A549 (cell line): ENCODE measurements around the gene CDC42. TPM values are rescaled to one million over a fixed set of nuclear protein-coding genes. Genes with fewer than 3 reads are reported as not detected.

ENCODE experiments used
- ATAC-seq, 2 experiments: fragments of 200-7000 bp in 1 of 2; fragments of >200 bp in 1 of 2; cut with Nextera tagmentation in 1 of 2; cut with Tn5 transposase in 1 of 2; 3 replicates each; pipeline versions ENCODE4 v1.8.0 to v1.9.1; 2018 to 2020; ENCODE audit warnings: mild to moderate bottlenecking in 1 of 2, moderate library complexity in 1 of 2
- CTCF ChIA-PET: fragments of 300-600 bp; sonication (Branson Sonifier 250); formaldehyde crosslinking; extraction: SDS; loops from one replicate; lab custom pipeline; 2021; ENCODE audit warnings: antibody characterized with exemption, inconsistent platforms; lab: Yijun Ruan, JAX
- POLR2A ChIA-PET: fragments of 350-600 bp; formaldehyde crosslinking; extraction: SDS; loops from one replicate; lab custom pipeline; 2021; ENCODE audit warnings: antibody characterized with exemption, inconsistent platforms; lab: Yijun Ruan, JAX
- DNase-seq, 2 experiments: peaks; one replicate each; pipeline versions ENCODE4 v3.0.0 to v3.0.0-alpha.2; 2011 to 2016; ENCODE audit warnings: low read depth in 1 of 2, low spot score in 1 of 2
- FAIRE-seq: peaks from 2 replicates; lab custom pipeline; 2011; peaks lifted over from hg19 to GRCh38; lab: Jason Lieb, UNC
- H3K27ac ChIP-seq, 2 experiments: fragments of >200 bp; sonication (Bioruptor Twin); formaldehyde crosslinking; 3 replicates each; pipeline ENCODE4 v1.5.1; 2016 to 2017
- H3K4me1 ChIP-seq: fragments of >200 bp; sonication (Bioruptor Twin); formaldehyde crosslinking; 3 replicates; pipeline ENCODE4 v1.6.1; 2016
- H3K4me2 ChIP-seq: fragments of >200 bp; sonication (Bioruptor Twin); formaldehyde crosslinking; 3 replicates; pipeline ENCODE4 v1.6.1; 2016
- H3K4me3 ChIP-seq: fragments of >200 bp; sonication (Bioruptor Twin); formaldehyde crosslinking; 3 replicates; pipeline ENCODE4 v1.5.1; 2016
- H3K9me3 ChIP-seq: fragments of >200 bp; sonication (Bioruptor Twin); formaldehyde crosslinking; 3 replicates; pipeline ENCODE4 v1.6.1; 2016
- BHLHE40 ChIP-seq: IDR thresholded peaks from 2 replicates; pipeline ENCODE4 v1.6.1; 2012; ENCODE audit warnings: low read depth, low read length, inconsistent platforms
- CBX8 ChIP-seq: fragments of 200-600 bp; sonication (generic); IDR thresholded peaks from 2 replicates; pipeline ENCODE4 v1.6.1; 2016
- CHD4 ChIP-seq: fragments of 200-600 bp; sonication (generic); IDR thresholded peaks from 2 replicates; pipeline ENCODE4 v1.6.1; 2016; ENCODE audit warnings: antibody characterized with exemption, mild to moderate bottlenecking, borderline replicate concordance
- EP300 ChIP-seq, 2 experiments: fragments of >200 bp; sonication (Bioruptor Twin); formaldehyde crosslinking; IDR thresholded peaks; 2 replicates in 1 of 2; 3 replicates in 1 of 2; pipeline ENCODE4 v1.6.1; 2016 to 2017
- FOSL2 ChIP-seq, 2 experiments: fragments of 450-650 bp in 1 of 2; fragments of >200 bp in 1 of 2; sonication (Bioruptor Twin) in 1 of 2; formaldehyde crosslinking; IDR thresholded peaks; 2 replicates each; pipeline versions ENCODE4 v1.5.0 to v1.6.1; 2016 to 2020; ENCODE audit warnings: mild to moderate bottlenecking in 1 of 2, moderate library complexity in 1 of 2
- GATA3 ChIP-seq: IDR thresholded peaks from 2 replicates; pipeline ENCODE4 v1.6.1; 2012; ENCODE audit warnings: borderline replicate concordance
- HDAC2 ChIP-seq: fragments of 200-600 bp; sonication (generic); IDR thresholded peaks from 2 replicates; pipeline ENCODE4 v1.6.1; 2016
- HEYL ChIP-seq: fragments of 250-450 bp; sonication (Bioruptor Pico); IDR thresholded peaks from 2 replicates; pipeline ENCODE4 v1.8.0; 2021; ENCODE audit warnings: mild to moderate bottlenecking, moderate library complexity
- HOXA7 ChIP-seq: fragments of 250-450 bp; sonication (Bioruptor Pico); IDR thresholded peaks from 2 replicates; pipeline ENCODE4 v1.5.0; 2020; ENCODE audit warnings: mild to moderate bottlenecking, moderate library complexity
- HOXB13 ChIP-seq: fragments of 250-450 bp; sonication (Bioruptor Pico); IDR thresholded peaks from 2 replicates; pipeline ENCODE4 v1.5.0; 2020; ENCODE audit warnings: low read depth, mild to moderate bottlenecking, moderate library complexity
- HOXB5 ChIP-seq: fragments of 250-450 bp; sonication (Bioruptor Pico); IDR thresholded peaks from 2 replicates; pipeline ENCODE4 v1.5.0; 2020; ENCODE audit warnings: mild to moderate bottlenecking, moderate library complexity
- JUN ChIP-seq, 2 experiments: fragments of >200 bp; sonication (Bioruptor Twin); formaldehyde crosslinking; IDR thresholded peaks; 2 replicates in 1 of 2; 3 replicates in 1 of 2; pipeline ENCODE4 v1.6.1; 2016 to 2017
- KDM5A ChIP-seq: fragments of 200-600 bp; sonication (generic); IDR thresholded peaks from 2 replicates; pipeline ENCODE4 v1.6.1; 2016; ENCODE audit warnings: antibody characterized with exemption, mild to moderate bottlenecking
- MYC ChIP-seq: IDR thresholded peaks from 2 replicates; pipeline ENCODE4 v1.6.1; 2012; ENCODE audit warnings: mild to moderate bottlenecking, inconsistent platforms, low read length, improper control_type of control experiment, borderline replicate concordance
- NFE2L2 ChIP-seq: fragments of 150-350 bp; conservative IDR thresholded peaks from 2 replicates; pipeline ENCODE4 v1.6.1; 2014; ENCODE audit warnings: low read length
- NPAS2 ChIP-seq: fragments of 250-450 bp; sonication (Bioruptor Pico); IDR thresholded peaks from 2 replicates; pipeline ENCODE4 v1.8.0; 2022; ENCODE audit warnings: mild to moderate bottlenecking, moderate library complexity, borderline replicate concordance
- NR3C1 ChIP-seq: fragments of >200 bp; sonication (Bioruptor Twin); formaldehyde crosslinking; IDR thresholded peaks from 3 replicates; pipeline ENCODE4 v1.6.1; 2017
- RCOR1 ChIP-seq: fragments of 150-350 bp; IDR thresholded peaks from 2 replicates; pipeline ENCODE4 v1.6.1; 2014; ENCODE audit warnings: antibody characterized with exemption, low read length, low read depth
- RFX5 ChIP-seq: fragments of 450-650 bp; IDR thresholded peaks from 2 replicates; pipeline ENCODE4 v1.7.1; 2014; ENCODE audit warnings: antibody characterized with exemption, mild to moderate bottlenecking, moderate library complexity
- SMC3 ChIP-seq: fragments of >200 bp; sonication (Bioruptor Twin); formaldehyde crosslinking; IDR thresholded peaks from 3 replicates; pipeline ENCODE4 v1.6.1; 2018; ENCODE audit warnings: inconsistent platforms
- SREBF2 ChIP-seq: fragments of 450-650 bp; IDR thresholded peaks from 2 replicates; pipeline ENCODE4 v1.6.1; 2014; ENCODE audit warnings: mild to moderate bottlenecking, moderate library complexity
- TFCP2L1 ChIP-seq: fragments of 250-450 bp; sonication (Bioruptor Pico); IDR thresholded peaks from 2 replicates; pipeline ENCODE4 v1.5.0; 2021; ENCODE audit warnings: mild to moderate bottlenecking
- TP53 ChIP-seq: fragments of 250-450 bp; sonication (Bioruptor Pico); IDR thresholded peaks from 2 replicates; pipeline ENCODE4 v1.5.0; 2021; ENCODE audit warnings: mild to moderate bottlenecking, moderate library complexity
- ZFP36 ChIP-seq: fragments of 450-650 bp; IDR thresholded peaks from 2 replicates; pipeline ENCODE4 v1.6.1; 2014; ENCODE audit warnings: borderline replicate concordance; ENCODE audit not compliant: partially characterized antibody
- ZNF302 ChIP-seq: fragments of 250-450 bp; sonication (Bioruptor Pico); IDR thresholded peaks from 2 replicates; pipeline ENCODE4 v1.9.0; 2021; ENCODE audit warnings: inconsistent platforms, mild to moderate bottlenecking, moderate library complexity
- WGBS: methylation state at CpG from one replicate; pipeline ENCODE4 v1.1.6; 2017; ENCODE audit errors: missing lambda C conversion rate; 5-methylcytosine and 5-hydroxymethylcytosine counted together
- polyA plus RNA-seq, 4 experiments: library from polyadenylated mRNA; depleted of rRNA in 3 of 4; stranded (reverse); fragments of >200 nt; fragmentation: RNase III in 1 of 4; extraction: RNeasy Plus Mini Kit Qiagen cat#74134 plus additional on column Dnase treatment in 1 of 4; gene quantifications; 2 replicates in 3 of 4; 3 replicates in 1 of 4; pipeline ENCODE4 v1.2.3, GENCODE V29; 2011 to 2017
- TF ChIP-seq, protein P1 (sequence below): IDR thresholded peaks from 2 replicates; pipeline ENCODE4 v1.6.1; 2012
- TF ChIP-seq, protein P2 (sequence below): IDR thresholded peaks from 2 replicates; pipeline ENCODE4 v1.6.1; 2012; ENCODE audit warnings: low read depth, borderline replicate concordance
- TF ChIP-seq, protein P3 (sequence below): fragments of 450-650 bp; IDR thresholded peaks from 2 replicates; pipeline ENCODE4 v1.6.1; 2014; ENCODE audit warnings: antibody characterized with exemption
- TF ChIP-seq, protein P4 (sequence below): fragments of 150-350 bp; IDR thresholded peaks from 2 replicates; pipeline ENCODE4 v1.6.1; 2014; ENCODE audit warnings: low read depth, mild to moderate bottlenecking, low read length
- TF ChIP-seq, protein P5 (sequence below): fragments of >200 bp; sonication (Bioruptor Twin); formaldehyde crosslinking; IDR thresholded peaks from 2 replicates; pipeline ENCODE4 v1.6.1; 2016

CDC42 gene
- polyA plus RNA-seq, 2 of the 4 experiments (the other 2 are of a cell fraction), result 155 to 212 TPM

DNA sequence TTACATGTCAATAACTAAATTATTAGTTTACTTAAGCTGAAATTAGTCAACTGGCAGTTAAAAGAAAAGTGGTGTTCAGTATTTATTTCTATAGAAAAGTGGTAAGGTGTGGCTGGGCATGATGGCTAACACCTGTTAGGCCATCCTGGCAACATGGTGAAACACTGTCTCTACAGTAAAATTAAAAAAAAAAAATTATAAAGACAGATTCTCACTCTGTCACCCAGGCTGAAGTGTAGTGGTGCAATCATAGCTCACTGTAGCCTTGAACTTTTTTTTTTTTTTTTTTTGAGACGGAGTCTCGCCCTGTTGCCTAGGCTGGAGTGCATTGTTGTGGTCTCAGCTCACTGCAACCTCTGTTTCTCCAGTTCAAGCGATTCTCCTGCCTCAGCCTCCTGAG lies 57.5 kb downstream of the CDC42 start:
- ChIA-PET POLR2A (no interaction called here), CTCF (interaction anchor here (0.6 to 2.8 kb wide), 8 partner anchors 11 to 650 kb away, joined by 4 to 20 read pairs (median 6); no protein-coding TSS in a partner anchor)
- 89% methylated on average over 3 of the region's 3 CpGs for WGBS
- no peak for ATAC-seq
- Histone ChIP-seq H3K27ac (no peak overlapping the region), H3K9me3 (no peaks in the 10 kb centered on the region), H3K4me3 (no peak overlapping the region), H3K4me1 (no peaks in the 10 kb centered on the region), H3K4me2 (no peak overlapping the region)
- FAIRE-seq, result no peak
- DNase-seq, result no peak
- TF ChIP-seq HDAC2, result no peak
- no peak for TF ChIP-seq CHD4
- no peak for TF ChIP-seq EP300 (IDR thresholded peaks at IDR 0.05)
- TF ChIP-seq BHLHE40, result no peak
- no peak for TF ChIP-seq KDM5A
- TF ChIP-seq, protein P1, sequence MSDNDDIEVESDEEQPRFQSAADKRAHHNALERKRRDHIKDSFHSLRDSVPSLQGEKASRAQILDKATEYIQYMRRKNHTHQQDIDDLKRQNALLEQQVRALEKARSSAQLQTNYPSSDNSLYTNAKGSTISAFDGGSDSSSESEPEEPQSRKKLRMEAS, result no peak
- no peak for TF ChIP-seq HOXA7 (CRISPR knock-in tag)
- no peak for TF ChIP-seq RFX5
- TF ChIP-seq, protein P2, sequence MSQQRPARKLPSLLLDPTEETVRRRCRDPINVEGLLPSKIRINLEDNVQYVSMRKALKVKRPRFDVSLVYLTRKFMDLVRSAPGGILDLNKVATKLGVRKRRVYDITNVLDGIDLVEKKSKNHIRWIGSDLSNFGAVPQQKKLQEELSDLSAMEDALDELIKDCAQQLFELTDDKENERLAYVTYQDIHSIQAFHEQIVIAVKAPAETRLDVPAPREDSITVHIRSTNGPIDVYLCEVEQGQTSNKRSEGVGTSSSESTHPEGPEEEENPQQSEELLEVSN, result no peak
- TF ChIP-seq, protein P3, sequence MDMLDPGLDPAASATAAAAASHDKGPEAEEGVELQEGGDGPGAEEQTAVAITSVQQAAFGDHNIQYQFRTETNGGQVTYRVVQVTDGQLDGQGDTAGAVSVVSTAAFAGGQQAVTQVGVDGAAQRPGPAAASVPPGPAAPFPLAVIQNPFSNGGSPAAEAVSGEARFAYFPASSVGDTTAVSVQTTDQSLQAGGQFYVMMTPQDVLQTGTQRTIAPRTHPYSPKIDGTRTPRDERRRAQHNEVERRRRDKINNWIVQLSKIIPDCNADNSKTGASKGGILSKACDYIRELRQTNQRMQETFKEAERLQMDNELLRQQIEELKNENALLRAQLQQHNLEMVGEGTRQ, result no peak
- no peak for TF ChIP-seq TP53 (CRISPR knock-in tag)
- TF ChIP-seq MYC, result no peak

DNA sequence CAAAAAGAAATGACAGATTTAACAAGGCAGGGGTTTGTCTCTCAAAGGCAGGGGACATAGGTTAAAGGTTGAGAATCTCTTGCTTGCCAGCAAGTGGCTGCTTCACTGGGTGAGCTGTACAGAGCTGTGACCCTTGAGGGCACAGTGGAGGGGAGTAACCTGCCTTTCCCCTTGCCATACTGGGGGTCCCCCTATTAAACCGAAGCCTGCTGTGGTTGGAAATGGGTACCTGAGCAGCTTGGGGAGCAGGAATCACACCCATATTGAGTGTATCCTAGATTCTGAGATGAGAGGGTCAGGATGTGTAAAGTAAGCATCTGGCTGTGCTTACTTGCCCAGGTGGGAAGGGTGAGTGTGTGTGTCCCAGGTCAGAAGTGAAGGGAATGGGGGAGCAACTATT lies 58.6 kb downstream of the CDC42 start:
- H3K4me2 ChIP-seq, result no peak overlapping the region
- H3K4me1 ChIP-seq, result no peaks in the 10 kb centered on the region
- ChIA-PET POLR2A (no interaction called here), CTCF (interaction anchor here (1.2 to 2.8 kb wide), 5 partner anchors 12 to 308 kb away, joined by 3 to 20 read pairs (median 6); no protein-coding TSS in a partner anchor)
- H3K9me3 ChIP-seq, result no peaks in the 10 kb centered on the region
- no peak overlapping the region for H3K27ac ChIP-seq
- no peak for ATAC-seq
- WGBS, result 71% methylated on average over 1 of the region's 1 CpG
- DNase-seq, result no peak
- TF ChIP-seq RCOR1 (no peak), ZNF302 (no peak)
- TF ChIP-seq, protein P3, result no peak
- TF ChIP-seq, protein P4, sequence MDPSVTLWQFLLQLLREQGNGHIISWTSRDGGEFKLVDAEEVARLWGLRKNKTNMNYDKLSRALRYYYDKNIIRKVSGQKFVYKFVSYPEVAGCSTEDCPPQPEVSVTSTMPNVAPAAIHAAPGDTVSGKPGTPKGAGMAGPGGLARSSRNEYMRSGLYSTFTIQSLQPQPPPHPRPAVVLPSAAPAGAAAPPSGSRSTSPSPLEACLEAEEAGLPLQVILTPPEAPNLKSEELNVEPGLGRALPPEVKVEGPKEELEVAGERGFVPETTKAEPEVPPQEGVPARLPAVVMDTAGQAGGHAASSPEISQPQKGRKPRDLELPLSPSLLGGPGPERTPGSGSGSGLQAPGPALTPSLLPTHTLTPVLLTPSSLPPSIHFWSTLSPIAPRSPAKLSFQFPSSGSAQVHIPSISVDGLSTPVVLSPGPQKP, result no peak
- no peak overlapping the region for H3K4me3 ChIP-seq
- no peak for FAIRE-seq

DNA sequence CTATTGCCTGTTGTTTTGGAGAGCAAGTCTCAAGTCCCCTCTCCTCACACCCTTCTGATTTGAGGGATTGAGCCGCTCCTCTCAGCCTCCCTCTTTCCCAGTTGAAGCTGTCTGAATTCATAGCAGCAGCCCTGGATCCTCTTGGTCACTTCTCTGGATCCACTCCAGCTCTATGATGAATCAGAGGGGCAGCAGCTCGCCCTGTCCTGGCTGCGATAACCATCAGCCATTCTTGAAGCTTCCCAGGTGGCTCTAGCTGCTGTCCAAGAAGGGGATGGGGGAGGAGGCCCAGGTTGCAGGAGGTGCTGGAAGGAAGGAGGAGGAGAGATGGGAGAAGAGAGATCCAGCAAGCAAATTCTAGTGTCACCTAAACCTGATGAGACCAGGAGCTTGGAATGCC lies 59.1 kb downstream of the CDC42 start:
- WGBS, result 94% methylated on average over 3 of the region's 3 CpGs
- H3K27ac ChIP-seq, result no peak overlapping the region
- POLR2A ChIA-PET, result no interaction called here

More for the DNA sequence above, 59.1 kb downstream of the CDC42 start:
- ATAC-seq (no peak), FAIRE-seq (no peak), DNase-seq (no peak)
- CTCF ChIA-PET, result interaction anchor here (1.1 to 2.8 kb wide), 5 partner anchors 12 to 305 kb away, joined by 3 to 20 read pairs (median 5); no protein-coding TSS in a partner anchor
- TF ChIP-seq RCOR1 (no peak), NR3C1 (no peak), RFX5 (no peak), CBX8 (no peak), NFE2L2 (no peak), FOSL2 (IDR thresholded peaks at IDR 0.05) (no peak), FOSL2 (CRISPR knock-in tag; IDR thresholded peaks at IDR 0.05) (no peak), CHD4 (no peak), NPAS2 (CRISPR knock-in tag) (no peak), ZFP36 (no peak), SREBF2 (no peak), JUN (IDR thresholded peaks at IDR 0.05) (no peak), GATA3 (no peak), HEYL (no peak), SMC3 (no peak), ZNF302 (no peak), HOXB13 (CRISPR knock-in tag) (no peak), HOXB5 (no peak), TFCP2L1 (CRISPR knock-in tag) (no peak)
- TF ChIP-seq, protein P1, result no peak
- TF ChIP-seq, protein P5, sequence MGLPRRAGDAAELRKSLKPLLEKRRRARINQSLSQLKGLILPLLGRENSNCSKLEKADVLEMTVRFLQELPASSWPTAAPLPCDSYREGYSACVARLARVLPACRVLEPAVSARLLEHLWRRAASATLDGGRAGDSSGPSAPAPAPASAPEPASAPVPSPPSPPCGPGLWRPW, result no peak
- H3K4me1 ChIP-seq, result no peaks in the 10 kb centered on the region
- no peak overlapping the region for H3K4me2 ChIP-seq
- H3K9me3 ChIP-seq, result no peaks in the 10 kb centered on the region
- no peak overlapping the region for H3K4me3 ChIP-seq
